H1 (cell line): Measurements from ENCODE around the gene TAS2R16. TPM values are rescaled to one million over a fixed set of nuclear protein-coding genes. Genes with fewer than 3 reads are reported as not detected.

Experiments
- CTCF ChIA-PET: fragments of 300-600 bp; sonication (Branson Sonifier 250); formaldehyde crosslinking; loops from one replicate; lab custom pipeline; 2021; ENCODE audit not compliant: partially characterized antibody; lab: Charles Lee
- POLR2A ChIA-PET: fragments of 300-600 bp; sonication (Branson Sonifier 250); formaldehyde crosslinking; loops from one replicate; lab custom pipeline; 2021; ENCODE audit warnings: inconsistent platforms; ENCODE audit not compliant: partially characterized antibody; lab: Charles Lee
- DNase-seq, 2 experiments: peaks; one replicate each; pipeline versions ENCODE4 v3.0.0 to v3.0.0-alpha.2; 2010 to 2022; ENCODE audit warnings: low spot score in 2 of 2, low read depth in 1 of 2, mixed read lengths in 1 of 2
- FAIRE-seq: peaks from 2 replicates; lab custom pipeline; 2011; peaks lifted over from hg19 to GRCh38; lab: Jason Lieb, UNC
- H2AFZ ChIP-seq: 2 replicates; pipeline ENCODE4 v1.8.1; 2012; ENCODE audit warnings: low read length, inconsistent platforms
- H2AK5ac ChIP-seq: 2 replicates; pipeline ENCODE4 v1.6.1; 2013; ENCODE audit warnings: low read depth, low read length
- H2BK120ac ChIP-seq: replicated peaks from 2 replicates; pipeline ENCODE3; 2013; ENCODE audit warnings: low read depth, low read length, inconsistent platforms
- H2BK12ac ChIP-seq: 2 replicates; pipeline ENCODE4 v1.6.1; 2013; ENCODE audit warnings: low read depth, low read length
- H2BK15ac ChIP-seq: 2 replicates; pipeline ENCODE4 v1.6.1; 2013; ENCODE audit warnings: low read length
- H2BK20ac ChIP-seq: 2 replicates; pipeline ENCODE4 v1.6.1; 2013; ENCODE audit warnings: low read length
- H2BK5ac ChIP-seq: 2 replicates; pipeline ENCODE4 v1.6.1; 2013; ENCODE audit warnings: low read depth, low read length
- H3K14ac ChIP-seq: 2 replicates; pipeline ENCODE4 v1.6.1; 2013; ENCODE audit warnings: inconsistent platforms; ENCODE audit not compliant: insufficient read length
- H3K18ac ChIP-seq: 2 replicates; pipeline ENCODE4 v1.6.1; 2013; ENCODE audit warnings: low read length; ENCODE audit errors: extremely low read depth
- H3K23ac ChIP-seq: 2 replicates; pipeline ENCODE4 v1.6.1; 2013; ENCODE audit warnings: inconsistent platforms; ENCODE audit not compliant: insufficient read length
- H3K23me2 ChIP-seq: 2 replicates; pipeline ENCODE4 v1.6.1; 2013; ENCODE audit warnings: low read depth, low read length
- H3K27ac ChIP-seq: 2 replicates; pipeline ENCODE4 v1.6.1; 2011; ENCODE audit warnings: low read depth, low read length, inconsistent platforms
- H3K27me3 ChIP-seq, 4 experiments: replicated peaks in 1 of 4; 1 replicate in 1 of 4; 2 replicates in 3 of 4; pipeline versions ENCODE4 v1.6.1 to v1.8.1; 2011 to 2013; ENCODE audit warnings: low read length in 3 of 4, mild to moderate bottlenecking in 3 of 4, inconsistent platforms in 2 of 4, mixed read lengths in 2 of 4, moderate library complexity in 1 of 4; ENCODE audit not compliant: control insufficient read depth in 3 of 4, insufficient read depth in 3 of 4; ENCODE audit errors: extremely low read depth in 1 of 4
- H3K36me3 ChIP-seq, 4 experiments: 2 replicates each; pipeline versions ENCODE4 v1.6.1 to v1.8.1; 2011 to 2013; ENCODE audit warnings: mild to moderate bottlenecking in 4 of 4, low read length in 3 of 4, moderate library complexity in 2 of 4, control low read depth in 1 of 4, inconsistent platforms in 1 of 4; ENCODE audit not compliant: insufficient read depth in 4 of 4, control insufficient read depth in 2 of 4
- H3K4ac ChIP-seq: replicated peaks from 2 replicates; pipeline ENCODE3; 2013; ENCODE audit warnings: low read length, low read depth, mixed read lengths, inconsistent platforms; ENCODE audit not compliant: insufficient read length
- H3K4me1 ChIP-seq, 4 experiments: replicated peaks in 1 of 4; 1 replicate in 1 of 4; 2 replicates in 3 of 4; pipeline versions ENCODE4 v1.6.1 to v1.8.1; 2011 to 2013; ENCODE audit warnings: low read length in 3 of 4, inconsistent platforms in 2 of 4, mixed read lengths in 1 of 4; ENCODE audit not compliant: insufficient read depth in 4 of 4, control insufficient read depth in 3 of 4
- H3K4me2 ChIP-seq, 2 experiments: 2 replicates each; pipeline versions ENCODE4 v1.6.1 to v1.8.1; 2011 to 2013; ENCODE audit warnings: low read depth in 2 of 2, low read length in 2 of 2, control low read depth in 1 of 2, inconsistent platforms in 1 of 2, mild to moderate bottlenecking in 1 of 2; ENCODE audit not compliant: insufficient read depth in 1 of 2
- H3K4me3 ChIP-seq, 4 experiments: fragments of 200-600, 300-600 bp in 1 of 4; sonication (generic), shearing (Covaris generic), sonication (Bioruptor Twin) in 1 of 4; 2 replicates each; pipeline versions ENCODE4 v1.5.1 to v1.8.1; 2011 to 2016; ENCODE audit warnings: low read length in 4 of 4, low read depth in 3 of 4, control low read depth in 2 of 4, inconsistent platforms in 2 of 4, mild to moderate bottlenecking in 2 of 4, mixed read lengths in 1 of 4, moderate library complexity in 1 of 4; ENCODE audit not compliant: insufficient read depth in 2 of 4; ENCODE audit errors: extremely low read depth in 1 of 4
- H3K56ac ChIP-seq: replicated peaks from 2 replicates; pipeline ENCODE3; 2013; ENCODE audit warnings: low read depth, mild to moderate bottlenecking, mixed read lengths, low read length, inconsistent platforms; ENCODE audit not compliant: insufficient read length
- H3K79me1 ChIP-seq: 2 replicates; pipeline ENCODE4 v1.6.1; 2013; ENCODE audit warnings: low read depth, low read length, control low read depth
- H3K79me2 ChIP-seq, 2 experiments: 2 replicates each; pipeline versions ENCODE4 v1.6.1 to v1.8.1; 2012 to 2013; ENCODE audit warnings: low read length in 2 of 2, mild to moderate bottlenecking in 2 of 2, inconsistent platforms in 1 of 2; ENCODE audit not compliant: insufficient read depth in 2 of 2, control insufficient read depth in 1 of 2
- H3K9ac ChIP-seq, 4 experiments: replicated peaks in 1 of 4; 1 replicate in 1 of 4; 2 replicates in 3 of 4; pipeline versions ENCODE4 v1.6.1 to v1.8.1; 2011 to 2013; ENCODE audit warnings: low read depth in 3 of 4, low read length in 3 of 4, control low read depth in 2 of 4, mild to moderate bottlenecking in 2 of 4, moderate library complexity in 2 of 4, inconsistent platforms in 1 of 4; ENCODE audit errors: extremely low read depth in 1 of 4
- H3K9me3 ChIP-seq, 2 experiments: 2 replicates each; pipeline versions ENCODE4 v1.6.1 to v1.8.1; 2012 to 2013; ENCODE audit warnings: mild to moderate bottlenecking in 2 of 2, moderate library complexity in 2 of 2, control low read depth in 1 of 2, inconsistent platforms in 1 of 2, low read depth in 1 of 2, low read length in 1 of 2, mixed read lengths in 1 of 2; ENCODE audit not compliant: insufficient read depth in 2 of 2
- H4K20me1 ChIP-seq, 2 experiments: replicated peaks in 1 of 2; 2 replicates each; pipeline versions ENCODE3 to v1.8.1; 2011 to 2013; ENCODE audit warnings: inconsistent platforms in 2 of 2, low read length in 2 of 2, mild to moderate bottlenecking in 1 of 2; ENCODE audit not compliant: insufficient read depth in 2 of 2, control insufficient read depth in 1 of 2
- H4K5ac ChIP-seq: 2 replicates; pipeline ENCODE4 v1.6.1; 2013; ENCODE audit warnings: low read length, low read depth, mixed read lengths, inconsistent platforms; ENCODE audit not compliant: insufficient read length
- H4K8ac ChIP-seq: 2 replicates; pipeline ENCODE4 v1.8.0; 2013; ENCODE audit warnings: mild to moderate bottlenecking, moderate library complexity, low read length, inconsistent platforms; ENCODE audit not compliant: insufficient read depth; ENCODE audit errors: extremely low read depth
- H4K91ac ChIP-seq: replicated peaks from 2 replicates; pipeline ENCODE3; 2013; ENCODE audit warnings: low read length, mixed read lengths, inconsistent platforms; ENCODE audit not compliant: insufficient read length
- CHD2 ChIP-seq: IDR thresholded peaks from 2 replicates; pipeline ENCODE4 v1.6.1; 2012; ENCODE audit warnings: low read length, improper control_type of control experiment
- EP300 ChIP-seq, 2 experiments: IDR thresholded peaks; 1 replicate in 1 of 2; 2 replicates in 1 of 2; pipeline ENCODE4 v1.6.1; 2011 to 2012; ENCODE audit warnings: low read depth in 2 of 2, low read length in 2 of 2, mild to moderate bottlenecking in 2 of 2, borderline replicate concordance in 1 of 2, inconsistent platforms in 1 of 2, moderate library complexity in 1 of 2
- JUN ChIP-seq: IDR thresholded peaks from 2 replicates; pipeline ENCODE4 v1.6.1; 2011; ENCODE audit warnings: low read depth, mild to moderate bottlenecking, improper control_type of control experiment, low read length
- NRF1 ChIP-seq: IDR thresholded peaks from 2 replicates; pipeline ENCODE4 v1.6.1; 2011; ENCODE audit warnings: mild to moderate bottlenecking, low read depth, low read length, improper control_type of control experiment
- RFX5 ChIP-seq: IDR thresholded peaks from 2 replicates; pipeline ENCODE4 v1.6.1; 2011; ENCODE audit warnings: low read depth, low read length, improper control_type of control experiment, borderline replicate concordance
- SIRT6 ChIP-seq: IDR thresholded peaks from one replicate; pipeline ENCODE4 v1.7.1; 2012; ENCODE audit warnings: low read length, inconsistent platforms
- WGBS, 2 experiments: shearing (Covaris generic) in 1 of 2; methylation state at CpG; one replicate each; pipeline versions ENCODE4 v1.1.6 to v1.1.7; 2013 to 2015; ENCODE audit warnings: low lambda C conversion rate in 2 of 2, mixed read lengths in 2 of 2, inconsistent platforms in 1 of 2, low coverage in 1 of 2, missing lambda C conversion rate in 1 of 2; ENCODE audit not compliant: insufficient replicate concordance in 2 of 2, insufficient coverage in 1 of 2, insufficient read length in 1 of 2; ENCODE audit errors: extremely low coverage in 1 of 2, missing lambda C conversion rate in 1 of 2; 5-methylcytosine and 5-hydroxymethylcytosine counted together
- polyA plus RNA-seq, 7 experiments: library from polyadenylated mRNA; depleted of rRNA in 3 of 7; stranded (reverse) in 5 of 7; unstranded in 2 of 7; fragments of >200 nt in 5 of 7; fragments of 200-250 nt in 2 of 7; gene quantifications; 1 replicate in 5 of 7; 2 replicates in 1 of 7; 4 replicates in 1 of 7; pipeline versions ENCODE4 v1.2.1 to v1.2.3, GENCODE V29; 2011 to 2013; ENCODE audit warnings: missing spikeins in 2 of 7, mixed read lengths in 2 of 7
- total RNA-seq: library from RNA; stranded (reverse); fragmentation: NEBNext Ultra II Directional; extraction: Animal tissue kit (Norgen Biotek cat#: 25700); gene quantifications from 2 replicates; pipeline ENCODE4 v1.2.1, GENCODE V29; 2021

Gene TAS2R16
- total and polyA plus RNA-seq, 2 of the 8 experiments (the other 6 are each of a cell fraction or from before 2014, with no cell fraction given) = not detected

GRCh38 chr7:122983261-122983660 is 12.2 kb downstream of the TAS2R16 start:
- FAIRE-seq = no peak
- H2BK5ac ChIP-seq = no peak overlapping the region
- no peak overlapping the region for H2BK120ac ChIP-seq
- DNase-seq = no peak
- peak overlapping the region; percentile 87; the same call in 1 of the 2 replicates for H2AFZ ChIP-seq
- H3K14ac ChIP-seq = no peak overlapping the region
- CTCF ChIA-PET = interaction anchor here (0.9 to 1.0 kb wide), 2 partner anchors 71 to 214 kb away, joined by 3 read pairs; no protein-coding TSS in a partner anchor
- no peak overlapping the region for H3K9ac ChIP-seq
- 74% methylated on average over 1 of the region's 1 CpG; no CpG with 5 or more reads in 1 of the 2 experiments for WGBS, 2 experiments
- no peak overlapping the region for H3K23ac ChIP-seq
- H2BK12ac ChIP-seq = no peak overlapping the region
- no peaks in the 10 kb centered on the region for H4K20me1 ChIP-seq
- H3K4me3 ChIP-seq = no peak overlapping the region
- H3K36me3 ChIP-seq = no peaks in the 10 kb centered on the region
- no peaks in the 10 kb centered on the region for H3K79me2 ChIP-seq
- no peak overlapping the region for H3K27ac ChIP-seq
- H3K4me2 ChIP-seq = no peak overlapping the region
- no peak overlapping the region for H2BK15ac ChIP-seq
- H3K79me1 ChIP-seq = no peaks in the 10 kb centered on the region
- no peak for TF ChIP-seq RFX5
- TF ChIP-seq JUN = no peak
- no peak for TF ChIP-seq SIRT6
- TF ChIP-seq EP300 (IDR thresholded peaks at IDR 0.05; ENCODE audit: borderline replicate concordance in 1 of 2, low read depth in 2 of 2, low read length in 2 of 2) = no peak
- TF ChIP-seq NRF1 = no peak
- TF ChIP-seq CHD2 = no peak
- H4K8ac ChIP-seq = no peak overlapping the region
- H4K91ac ChIP-seq = no peak overlapping the region
- no peaks in the 10 kb centered on the region for H3K9me3 ChIP-seq
- POLR2A ChIA-PET = no interaction called here
- peaks cover 0 to 3% (median 0%) of the 10 kb centered on the region in 4 experiments; a peak in 1 of 7 replicates for H3K4me1 ChIP-seq
- H2AK5ac ChIP-seq = no peak overlapping the region
- no peak overlapping the region for H4K5ac ChIP-seq
- H3K23me2 ChIP-seq = no peaks in the 10 kb centered on the region
- H2BK20ac ChIP-seq = no peak overlapping the region
- no peak overlapping the region for H3K18ac ChIP-seq
- no peak overlapping the region for H3K56ac ChIP-seq
- H3K27me3 ChIP-seq = no peaks in the 10 kb centered on the region
- no peak overlapping the region for H3K4ac ChIP-seq
